HEK293T (cell line): ENCODE results near the gene C1orf216.

Source experiments
- CTCF ChIA-PET: fragments of 350-600 bp; formaldehyde crosslinking; extraction: SDS; loops from one replicate; lab custom pipeline; 2021; ENCODE audit warnings: antibody characterized with exemption, inconsistent platforms; lab: Yijun Ruan, JAX
- POLR2A ChIA-PET: fragments of 350-600 bp; formaldehyde crosslinking; extraction: SDS; loops from one replicate; lab custom pipeline; 2020; ENCODE audit warnings: antibody characterized with exemption, inconsistent platforms; lab: Yijun Ruan, JAX
- DNase-seq: peaks from one replicate; pipeline ENCODE4 v3.0.0; 2012; ENCODE audit warnings: mixed read lengths; ENCODE audit errors: extremely low spot score
- ARNT ChIP-seq: fragments of 450-650 bp; IDR thresholded peaks from 2 replicates; pipeline ENCODE4 v1.6.1; 2017; ENCODE audit warnings: mild to moderate bottlenecking
- BHLHE40 ChIP-seq: fragments of 450-650 bp; IDR thresholded peaks from 2 replicates; pipeline ENCODE4 v1.6.1; 2016; ENCODE audit warnings: mild to moderate bottlenecking, moderate library complexity, borderline replicate concordance
- CTBP1 ChIP-seq: fragments of 450-650 bp; IDR thresholded peaks from 2 replicates; pipeline ENCODE4 v1.6.1; 2016; ENCODE audit warnings: borderline replicate concordance
- ELF4 ChIP-seq: fragments of 450-650 bp; IDR thresholded peaks from 2 replicates; pipeline ENCODE4 v1.6.1; 2017; ENCODE audit warnings: antibody characterized with exemption
- FOXA1 ChIP-seq: fragments of 450-650 bp; IDR thresholded peaks from 2 replicates; pipeline ENCODE4 v1.6.1; 2016; ENCODE audit warnings: mild to moderate bottlenecking
- FOXK2 ChIP-seq: fragments of 450-650 bp; IDR thresholded peaks from 2 replicates; pipeline ENCODE4 v1.6.1; 2016; ENCODE audit warnings: mild to moderate bottlenecking
- FOXM1 ChIP-seq: fragments of 450-650 bp; IDR thresholded peaks from 2 replicates; pipeline ENCODE4 v1.6.1; 2017; ENCODE audit warnings: mild to moderate bottlenecking, borderline replicate concordance
- HDGF ChIP-seq: fragments of 450-650 bp; IDR thresholded peaks from 2 replicates; pipeline ENCODE4 v1.6.1; 2017; ENCODE audit warnings: antibody characterized with exemption, borderline replicate concordance
- L3MBTL2 ChIP-seq: fragments of 450-650 bp; conservative IDR thresholded peaks from 2 replicates; pipeline ENCODE4 v1.6.1; 2016; ENCODE audit warnings: mild to moderate bottlenecking
- LEF1 ChIP-seq: fragments of 450-650 bp; IDR thresholded peaks from 2 replicates; pipeline ENCODE4 v1.6.1; 2017; ENCODE audit warnings: mild to moderate bottlenecking, borderline replicate concordance
- NFRKB ChIP-seq: fragments of 450-650 bp; IDR thresholded peaks from 2 replicates; pipeline ENCODE4 v1.6.1; 2016; ENCODE audit warnings: mild to moderate bottlenecking, moderate library complexity
- SP1 ChIP-seq: fragments of 450-650 bp; IDR thresholded peaks from 2 replicates; pipeline ENCODE4 v1.6.1; 2017
- SUZ12 ChIP-seq: fragments of 450-650 bp; IDR thresholded peaks from 2 replicates; pipeline ENCODE4 v1.6.1; 2016; ENCODE audit warnings: mild to moderate bottlenecking
- TARDBP ChIP-seq: fragments of 450-650 bp; IDR thresholded peaks from 2 replicates; pipeline ENCODE4 v1.6.1; 2016
- ZNF384 ChIP-seq: fragments of 450-650 bp; IDR thresholded peaks from 2 replicates; pipeline ENCODE4 v1.6.1; 2016
- TF ChIP-seq, protein P1 (sequence below): fragments of 450-650 bp; IDR thresholded peaks from 2 replicates; pipeline ENCODE4 v1.6.1; 2016

The C1orf216 gene

DNA sequence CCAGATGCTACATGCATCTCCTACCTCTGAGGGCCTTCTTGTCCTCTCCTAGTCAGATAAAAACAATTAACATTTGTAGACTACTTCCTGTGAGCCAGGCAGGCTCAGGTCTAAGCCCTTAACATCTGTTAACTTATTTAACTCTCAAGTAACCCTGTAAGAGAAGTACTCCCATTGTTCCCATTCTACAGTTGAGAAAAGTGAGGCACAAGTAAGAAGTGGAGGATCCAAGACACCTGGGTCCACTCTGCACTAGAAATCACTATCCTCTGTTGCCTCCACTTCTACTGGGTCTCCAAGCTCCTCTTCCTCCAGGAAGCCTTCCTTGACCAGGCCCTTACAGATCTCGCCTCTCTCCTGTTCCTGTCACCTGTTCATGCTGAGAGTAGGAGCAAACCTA is 9.7 kb downstream of the C1orf216 start:
- ChIA-PET CTCF (no interaction called here), POLR2A (interaction anchor here (1.6 kb wide), 1 partner anchor 60 kb away, joined by 5 read pairs; the partner anchor contains the start of gene CLSPN)
- DNase-seq: no peak
- TF ChIP-seq CTBP1 (no peak), NFRKB (no peak), SUZ12 (no peak), ARNT (no peak), FOXK2 (no peak), HDGF (no peak), SP1 (no peak), L3MBTL2 (no peak), ZNF384 (no peak), BHLHE40 (no peak), FOXM1 (no peak), FOXA1 (no peak), ELF4 (no peak), LEF1 (no peak), TARDBP (no peak)
- TF ChIP-seq, protein P1, sequence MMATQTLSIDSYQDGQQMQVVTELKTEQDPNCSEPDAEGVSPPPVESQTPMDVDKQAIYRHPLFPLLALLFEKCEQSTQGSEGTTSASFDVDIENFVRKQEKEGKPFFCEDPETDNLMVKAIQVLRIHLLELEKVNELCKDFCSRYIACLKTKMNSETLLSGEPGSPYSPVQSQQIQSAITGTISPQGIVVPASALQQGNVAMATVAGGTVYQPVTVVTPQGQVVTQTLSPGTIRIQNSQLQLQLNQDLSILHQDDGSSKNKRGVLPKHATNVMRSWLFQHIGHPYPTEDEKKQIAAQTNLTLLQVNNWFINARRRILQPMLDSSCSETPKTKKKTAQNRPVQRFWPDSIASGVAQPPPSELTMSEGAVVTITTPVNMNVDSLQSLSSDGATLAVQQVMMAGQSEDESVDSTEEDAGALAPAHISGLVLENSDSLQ: no peak

- CTCF ChIA-PET: interaction anchor here (1.3 kb wide), 1 partner anchor 19 kb away, joined by 3 read pairs; no protein-coding TSS in a partner anchor
- POLR2A ChIA-PET: interaction anchor here (1.6 kb wide), 1 partner anchor 61 kb away, joined by 5 read pairs; the partner anchor contains the start of gene CLSPN
- no peak for DNase-seq
- TF ChIP-seq SUZ12 (no peak), FOXM1 (no peak), FOXA1 (no peak), NFRKB (no peak), LEF1 (no peak), ARNT (no peak), TARDBP (no peak), BHLHE40 (no peak), CTBP1 (no peak), SP1 (no peak), FOXK2 (no peak), L3MBTL2 (no peak), ZNF384 (no peak), ELF4 (no peak), HDGF (no peak)
- TF ChIP-seq, protein P1: no peak
Measured at GRCh38 chr1:35708441-35708921, 10.2 kb downstream of the C1orf216 start.

- ChIA-PET CTCF (interaction anchor here (0.6 to 1.5 kb wide), 4 partner anchors 8 to 23 kb away, joined by 3 to 4 read pairs (median 4); no protein-coding TSS in a partner anchor), POLR2A (interaction anchor here (1.0 to 1.6 kb wide), 2 partner anchors 62 to 68 kb away, joined by 3 to 5 read pairs; partner anchors contain the start of gene CLSPN)
- DNase-seq: peak; percentile 68
- TF ChIP-seq ELF4 (no peak), NFRKB (no peak), SP1 (no peak), ZNF384 (no peak), BHLHE40 (no peak), ARNT (no peak), FOXM1 (no peak), L3MBTL2 (no peak), CTBP1 (no peak), TARDBP (no peak), FOXA1 (no peak), SUZ12 (no peak), LEF1 (no peak), HDGF (no peak), FOXK2 (no peak)
- TF ChIP-seq, protein P1: no peak
Measured at GRCh38 chr1:35707601-35708440, 10.9 kb downstream of the C1orf216 start.

DNA sequence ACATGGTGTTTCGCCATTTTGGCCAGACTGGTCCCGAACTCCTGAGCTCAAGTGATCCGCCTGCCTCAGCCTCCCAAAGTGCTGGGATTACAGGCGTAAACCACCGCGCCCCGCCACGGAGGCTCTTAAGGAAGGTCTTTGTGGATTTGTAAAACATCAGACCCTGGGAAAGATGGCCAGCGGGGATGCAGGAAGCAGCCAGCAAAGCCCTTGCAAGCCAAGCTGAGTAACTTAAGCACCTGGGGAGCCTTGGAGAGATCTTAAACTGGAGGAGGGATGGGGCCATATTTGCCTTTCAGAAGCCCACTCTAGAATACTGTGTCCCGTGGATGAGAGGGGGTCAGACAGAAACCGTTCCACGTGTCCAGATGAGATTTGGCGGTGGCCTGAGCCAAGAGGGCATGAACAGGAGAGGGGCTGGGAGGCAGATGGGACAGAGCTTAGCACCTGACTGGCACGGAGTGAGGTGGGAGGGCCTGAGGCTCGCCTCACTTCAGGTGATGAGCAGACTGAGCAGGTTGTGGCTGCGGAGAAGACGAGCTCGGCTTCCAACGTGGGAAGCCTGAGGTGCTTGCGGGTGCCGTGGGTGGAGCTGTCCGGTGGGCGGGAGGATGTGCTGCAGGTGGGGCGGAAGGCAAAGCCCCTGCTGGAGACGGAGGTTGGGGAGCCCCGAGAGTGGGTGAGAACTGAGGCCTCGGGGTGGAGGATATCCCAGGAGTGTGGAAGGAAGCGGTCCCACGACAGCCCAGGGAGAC is 11.7 kb downstream of the C1orf216 start:
- no peak for TF ChIP-seq L3MBTL2
- no peak for TF ChIP-seq HDGF
- TF ChIP-seq ELF4: no peak
- no peak for TF ChIP-seq TARDBP
- no peak for TF ChIP-seq SUZ12
- no peak for TF ChIP-seq ARNT
- TF ChIP-seq ZNF384: no peak
- TF ChIP-seq FOXM1: no peak
- TF ChIP-seq, protein P1: no peak
- no peak for TF ChIP-seq FOXK2
- TF ChIP-seq SP1: no peak
- no peak for TF ChIP-seq CTBP1
- no peak for TF ChIP-seq BHLHE40
- ChIA-PET POLR2A (interaction anchor here (1.0 kb wide), 1 partner anchor 67 kb away, joined by 3 read pairs; no protein-coding TSS in a partner anchor), CTCF (interaction anchor here (0.6 to 1.5 kb wide), 6 partner anchors 8 to 561 kb away, joined by 3 to 5 read pairs (median 4); no protein-coding TSS in a partner anchor)
- DNase-seq: no peak
